Epithelial cell of proximal tubule (primary cell): Measurements from ENCODE around the gene FAM111B. TPM values are rescaled to one million over a fixed set of nuclear protein-coding genes. Genes with fewer than 3 reads are reported as not detected.
"Not testable (repeated sequence)": the region's sequence is repeated elsewhere in the genome, so short reads cannot be mapped to it uniquely, and the experiment has no call there.

Experiments
- DNase-seq: peaks from one replicate; pipeline ENCODE4 v3.0.0-alpha.2; 2011; ENCODE audit warnings: low read depth
- H3K4me3 ChIP-seq: 2 replicates; pipeline ENCODE4 v1.5.1; 2011; ENCODE audit warnings: low read depth, mild to moderate bottlenecking, low read length
- total RNA-seq: library from RNA; depleted of rRNA; stranded (reverse); fragments of >200 nt; gene quantifications from 2 replicates; pipeline ENCODE4 v1.2.3, GENCODE V29; 2015
- TF ChIP-seq, protein P1 (sequence below): conservative IDR thresholded peaks from 2 replicates; pipeline ENCODE4 v1.5.1; 2012; ENCODE audit warnings: low read depth, mild to moderate bottlenecking, low read length

Gene FAM111B
- total RNA-seq, 1 donor from 2014 or later = 16.5 TPM

DNA sequence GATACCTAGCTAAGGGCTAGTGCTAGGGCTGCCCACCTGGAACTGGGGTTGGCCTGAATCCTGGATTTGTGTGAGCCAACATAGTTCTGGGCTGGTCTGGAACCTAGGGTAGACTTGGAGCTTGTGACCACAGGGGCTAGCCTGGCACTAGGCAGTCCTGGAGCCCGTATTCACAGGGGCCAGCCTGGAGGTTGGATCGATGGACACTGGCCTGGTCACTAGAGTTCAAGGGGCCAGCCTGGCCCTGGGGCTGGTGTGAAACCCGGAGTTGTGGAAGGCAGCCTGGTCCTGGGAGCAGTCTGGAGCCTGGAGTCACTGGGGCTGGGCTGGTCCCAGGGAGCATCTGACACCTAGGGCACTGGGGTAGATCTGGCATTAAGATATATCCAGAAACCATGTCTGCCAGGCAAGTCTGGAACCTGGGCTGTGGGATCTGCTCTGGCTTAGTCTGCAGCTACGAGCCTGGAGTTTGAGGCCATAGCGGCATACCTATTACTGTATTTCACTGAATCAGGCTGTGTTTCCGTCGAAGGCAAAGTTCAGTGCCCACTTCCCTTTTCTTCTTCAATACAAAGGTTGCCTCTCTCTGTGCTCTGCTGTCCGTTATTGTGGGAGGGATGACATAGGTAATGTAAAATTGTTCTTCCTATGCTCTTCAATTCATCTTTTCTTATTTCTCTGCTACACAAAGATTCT lies 30.0 kb upstream of the FAM111B start:
- DNase-seq = no peak
- no peak overlapping the region for H3K4me3 ChIP-seq
- TF ChIP-seq, protein P1, sequence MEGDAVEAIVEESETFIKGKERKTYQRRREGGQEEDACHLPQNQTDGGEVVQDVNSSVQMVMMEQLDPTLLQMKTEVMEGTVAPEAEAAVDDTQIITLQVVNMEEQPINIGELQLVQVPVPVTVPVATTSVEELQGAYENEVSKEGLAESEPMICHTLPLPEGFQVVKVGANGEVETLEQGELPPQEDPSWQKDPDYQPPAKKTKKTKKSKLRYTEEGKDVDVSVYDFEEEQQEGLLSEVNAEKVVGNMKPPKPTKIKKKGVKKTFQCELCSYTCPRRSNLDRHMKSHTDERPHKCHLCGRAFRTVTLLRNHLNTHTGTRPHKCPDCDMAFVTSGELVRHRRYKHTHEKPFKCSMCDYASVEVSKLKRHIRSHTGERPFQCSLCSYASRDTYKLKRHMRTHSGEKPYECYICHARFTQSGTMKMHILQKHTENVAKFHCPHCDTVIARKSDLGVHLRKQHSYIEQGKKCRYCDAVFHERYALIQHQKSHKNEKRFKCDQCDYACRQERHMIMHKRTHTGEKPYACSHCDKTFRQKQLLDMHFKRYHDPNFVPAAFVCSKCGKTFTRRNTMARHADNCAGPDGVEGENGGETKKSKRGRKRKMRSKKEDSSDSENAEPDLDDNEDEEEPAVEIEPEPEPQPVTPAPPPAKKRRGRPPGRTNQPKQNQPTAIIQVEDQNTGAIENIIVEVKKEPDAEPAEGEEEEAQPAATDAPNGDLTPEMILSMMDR = no peak

DNA sequence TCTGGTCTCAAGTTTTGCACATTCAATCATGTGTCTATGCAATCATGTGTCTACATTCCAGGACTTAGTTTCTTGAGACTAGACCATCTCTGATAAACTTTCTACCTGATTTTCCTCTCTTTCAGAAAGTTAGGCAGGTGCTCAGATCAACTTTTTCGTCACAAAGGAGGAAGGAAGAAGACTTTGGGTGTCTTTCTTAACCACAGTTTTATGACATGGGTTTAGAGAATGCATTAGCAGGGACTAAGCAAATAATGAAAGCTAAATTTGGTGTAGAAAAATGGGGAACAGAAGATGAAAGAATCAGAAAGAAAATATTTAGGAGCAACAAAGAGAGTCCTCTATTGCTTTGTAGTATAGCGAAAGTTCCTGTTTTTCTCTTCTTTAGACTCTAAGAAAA lies 28.6 kb upstream of the FAM111B start:
- TF ChIP-seq, protein P1 = no peak
- no peak overlapping the region for H3K4me3 ChIP-seq
- no peak for DNase-seq

DNA sequence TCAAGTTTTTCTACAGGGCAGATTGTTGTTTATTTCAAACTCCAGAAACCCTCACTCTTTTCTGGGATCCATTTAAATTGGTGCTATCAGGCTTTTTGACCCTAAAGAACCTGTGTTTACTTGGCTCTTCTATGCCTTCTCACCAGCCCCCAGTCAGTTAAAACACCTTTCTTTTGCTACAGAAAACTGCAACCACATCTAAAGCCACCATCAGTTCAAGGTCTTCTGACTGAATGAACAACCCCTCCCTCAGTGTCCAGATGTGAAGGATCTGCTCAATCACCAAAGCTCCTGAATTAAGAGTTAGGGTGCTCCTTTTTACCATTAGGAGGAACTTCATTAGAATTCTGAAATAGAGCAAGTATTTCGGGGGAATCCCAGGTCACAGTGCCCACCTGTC lies 28.0 kb upstream of the FAM111B start:
- DNase-seq = no peak
- TF ChIP-seq, protein P1 = no peak
- no peak overlapping the region for H3K4me3 ChIP-seq

DNA sequence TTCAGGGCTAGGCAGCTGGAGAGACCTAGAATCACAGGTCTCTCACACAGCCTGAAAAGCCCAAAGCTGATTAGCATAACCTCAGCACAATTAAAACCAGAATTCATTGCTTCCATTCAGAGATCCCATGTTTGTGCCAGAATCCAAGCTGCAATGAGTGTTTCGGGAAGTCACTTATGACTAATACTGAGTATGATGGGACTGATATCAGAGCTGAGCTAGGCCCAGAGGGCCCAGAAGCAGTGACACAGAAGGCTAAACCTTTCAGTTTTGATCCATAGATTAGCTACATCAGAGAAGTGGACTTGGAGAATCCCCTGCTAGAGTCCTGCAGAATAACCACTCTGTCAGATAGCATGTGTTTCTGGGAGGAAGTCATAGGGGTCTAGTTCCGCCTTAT lies 26.6 kb upstream of the FAM111B start:
- H3K4me3 ChIP-seq, DNase-seq: not testable (repeated sequence)

DNA sequence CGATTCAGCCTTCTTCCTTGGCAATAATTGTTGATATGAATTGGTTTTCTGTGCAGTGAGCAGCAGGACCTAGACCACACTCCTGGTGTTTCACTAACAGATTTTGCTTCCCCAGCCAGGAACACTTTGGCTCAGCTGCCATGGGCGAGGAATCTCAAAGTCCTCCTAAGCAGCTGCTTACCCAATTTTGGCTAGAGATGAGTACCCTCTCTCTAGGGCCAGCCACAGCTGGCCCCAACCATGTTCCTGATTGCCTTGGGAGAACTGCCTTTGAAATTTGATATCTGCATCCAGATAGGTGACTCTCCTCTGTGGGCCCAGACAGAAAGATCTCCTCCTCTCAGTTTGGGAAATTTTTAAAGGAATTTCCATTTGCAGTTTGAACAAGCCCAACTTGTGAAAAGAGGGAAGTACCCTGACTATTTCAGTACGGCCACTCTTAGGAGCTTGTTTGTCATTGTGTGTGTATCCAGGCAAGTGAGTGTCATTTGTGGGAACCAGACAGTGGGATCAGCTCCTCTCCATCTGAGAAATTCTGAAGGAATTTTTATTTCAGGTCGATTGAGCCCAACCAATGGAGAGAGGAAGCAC lies 25.5 kb upstream of the FAM111B start:
- not testable (repeated sequence) for DNase-seq, H3K4me3 ChIP-seq

DNA sequence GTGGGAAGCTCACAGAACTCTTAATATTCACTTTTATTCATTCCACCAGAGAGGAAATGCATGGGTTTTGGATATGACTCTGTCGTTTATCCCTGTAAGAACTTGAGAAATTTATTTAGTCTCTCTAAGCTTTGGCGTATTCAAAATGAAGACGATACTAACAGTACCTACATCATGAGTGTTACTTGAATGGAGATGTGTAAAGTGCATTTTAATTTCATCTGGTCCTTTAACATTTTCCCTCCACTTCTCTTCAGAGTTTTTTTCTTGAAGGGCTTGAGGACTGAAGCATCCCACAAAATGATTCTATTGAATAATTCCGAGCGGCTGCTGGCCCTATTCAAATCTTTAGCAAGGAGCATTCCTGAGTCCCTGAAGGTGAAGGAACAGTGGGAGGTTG lies 21.0 kb upstream of the FAM111B start, which contains the start of gene GLYATL1B:
Gene GLYATL1B (plus strand): TSS at position 301 of the 400 bp plus-strand sequence. CDS start 0 bp downstream, at position 301.
- DNase-seq = not testable (repeated sequence)

DNA sequence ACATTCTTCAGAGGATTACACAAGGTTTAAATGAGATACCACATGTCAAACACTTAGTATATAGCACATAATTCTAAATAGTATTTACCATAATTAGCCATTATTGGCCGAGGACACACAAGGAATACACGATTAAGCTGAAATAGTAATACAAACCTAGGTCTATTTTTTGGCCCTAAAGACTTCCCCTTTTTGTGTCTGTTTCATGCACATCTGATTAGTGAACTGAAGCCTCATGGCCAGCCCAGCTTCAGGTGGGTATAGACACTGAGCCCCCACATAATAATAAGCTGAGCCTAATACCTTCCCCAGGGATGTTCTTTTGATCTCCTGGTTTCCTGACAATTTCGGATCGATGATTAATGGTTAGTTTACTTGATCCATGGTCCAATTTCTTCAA lies 18.9 kb upstream of the FAM111B start:
- no peak overlapping the region for H3K4me3 ChIP-seq
- DNase-seq = no peak
- TF ChIP-seq, protein P1 = no peak

More for the DNA sequence above, 21.0 kb upstream of the FAM111B start, which contains the start of gene GLYATL1B:
- H3K4me3 ChIP-seq = not testable (repeated sequence)

DNA sequence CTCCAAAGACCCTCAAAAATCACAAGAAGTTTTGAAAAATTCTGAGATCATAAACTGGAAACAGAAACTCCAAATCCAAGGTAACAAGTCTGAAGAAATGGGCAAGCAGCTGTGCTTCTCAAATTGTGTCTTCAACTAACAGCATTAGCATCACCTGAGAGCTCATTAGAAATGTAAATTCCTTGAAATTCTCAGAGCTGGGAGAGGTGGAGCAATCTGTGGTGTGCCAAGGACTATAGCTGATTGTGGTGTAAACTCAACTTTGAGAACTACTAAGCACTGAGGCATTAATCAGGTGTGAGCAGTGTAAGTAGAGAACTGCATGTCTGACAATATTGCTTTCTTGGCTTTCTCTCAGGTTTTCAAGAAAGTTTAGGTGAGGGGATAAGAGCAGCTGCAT lies 13.5 kb upstream of the FAM111B start:
- not testable (repeated sequence) for DNase-seq, H3K4me3 ChIP-seq

DNA sequence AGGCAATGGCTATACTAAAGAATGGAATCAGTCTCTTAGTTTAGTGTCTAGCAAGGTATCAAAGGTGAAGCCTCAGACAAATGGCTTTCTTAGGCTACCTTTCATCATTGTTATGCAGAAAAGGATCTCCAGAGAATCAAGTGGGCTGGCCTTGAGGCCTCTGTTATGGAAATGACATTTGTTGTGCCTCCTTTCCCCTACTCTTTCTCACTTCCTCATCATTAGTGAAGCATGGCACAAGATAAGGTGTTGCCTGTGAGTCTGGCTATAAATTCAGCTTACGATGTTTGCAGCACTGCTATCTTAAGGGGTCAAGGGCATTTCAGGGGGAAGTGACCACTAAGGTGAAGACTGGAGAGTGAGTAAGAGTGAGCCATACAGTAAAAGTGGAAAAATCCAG lies 11.8 kb upstream of the FAM111B start:
- DNase-seq, H3K4me3 ChIP-seq: not testable (repeated sequence)

DNA sequence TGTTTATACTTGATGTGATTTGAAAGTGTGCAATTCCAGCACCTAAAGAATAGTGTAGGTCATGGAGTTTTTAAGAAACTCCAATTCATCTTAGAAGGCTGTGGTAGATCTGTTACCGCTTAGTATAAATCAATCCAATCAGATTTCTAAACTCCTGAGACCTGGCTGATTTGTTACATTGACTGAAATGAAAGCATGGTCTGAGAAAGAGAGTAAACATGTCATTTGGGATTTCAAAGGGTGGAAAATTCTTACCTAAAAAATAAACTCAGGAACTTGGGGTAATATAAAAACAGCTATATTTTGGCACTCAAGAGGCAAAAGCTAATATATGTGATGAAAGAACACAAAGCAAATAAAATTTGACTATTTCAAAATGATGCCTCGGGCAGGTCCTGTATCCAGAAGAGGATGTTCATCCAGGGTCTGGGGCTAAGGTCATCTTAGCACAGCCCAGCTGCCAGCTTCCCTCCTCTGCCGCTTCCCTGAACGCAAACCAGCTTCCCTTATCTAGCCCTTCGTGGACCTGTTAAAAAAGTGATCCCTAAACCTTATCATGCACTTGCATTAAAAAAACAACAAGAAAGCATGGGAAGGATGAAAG lies 11.0 kb upstream of the FAM111B start:
- H3K4me3 ChIP-seq, DNase-seq: not testable (repeated sequence)
